ENCODE measurements around the gene HCN4. TPM values are rescaled to one million over a fixed set of nuclear protein-coding genes. Genes with fewer than 3 reads are reported as not detected.
A peak's percentile ranks its signal among the peaks of the same experiment; 100 is the strongest.

HCN4 gene
- total RNA-seq, 1 experiment from 2014 or later = 0.29 TPM

DNA sequence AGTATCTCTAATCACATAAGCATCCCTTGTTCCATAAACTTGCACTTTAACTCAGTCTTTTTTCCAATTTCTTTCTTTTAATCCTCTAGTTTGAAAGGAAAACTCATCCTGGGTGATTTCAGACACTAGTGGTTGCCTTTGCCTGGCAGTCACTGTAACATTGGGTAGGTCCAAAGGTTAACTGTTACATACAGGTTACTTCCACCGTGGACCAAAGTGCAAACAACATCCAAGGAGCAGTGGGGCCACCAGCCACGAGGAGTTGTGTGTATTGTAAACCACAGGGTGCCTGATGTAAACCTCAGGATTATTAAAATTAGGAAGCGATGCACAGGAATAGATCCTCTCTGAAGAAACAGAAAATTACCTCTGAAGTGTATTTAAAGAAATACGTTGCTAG lies 75.0 kb downstream of the HCN4 start:
- Mint-ChIP-seq H3K4me1 (ENCODE audit: low read depth, unreplicated experiment) (no peaks in the 10 kb centered on the region), H3K9me3 (ENCODE audit: unreplicated experiment) (no peaks in the 10 kb centered on the region), H3K27me3 (ENCODE audit: insufficient read depth, unreplicated experiment) (no peaks in the 10 kb centered on the region), H3K4me3 (ENCODE audit: unreplicated experiment) (no peak overlapping the region), H3K27ac (ENCODE audit: unreplicated experiment) (no peak overlapping the region), H3K36me3 (ENCODE audit: insufficient read depth, unreplicated experiment) (no peaks in the 10 kb centered on the region)
- intact Hi-C loops (cut with micrococcal nuclease; ENCODE audit: unreplicated experiment) = no loop called here
- DNase-seq = peak in 1 of 2 experiments; percentile 6
- no TSS peak for BruUV-seq (replicated peaks)
- TF ChIP-seq, protein P1, sequence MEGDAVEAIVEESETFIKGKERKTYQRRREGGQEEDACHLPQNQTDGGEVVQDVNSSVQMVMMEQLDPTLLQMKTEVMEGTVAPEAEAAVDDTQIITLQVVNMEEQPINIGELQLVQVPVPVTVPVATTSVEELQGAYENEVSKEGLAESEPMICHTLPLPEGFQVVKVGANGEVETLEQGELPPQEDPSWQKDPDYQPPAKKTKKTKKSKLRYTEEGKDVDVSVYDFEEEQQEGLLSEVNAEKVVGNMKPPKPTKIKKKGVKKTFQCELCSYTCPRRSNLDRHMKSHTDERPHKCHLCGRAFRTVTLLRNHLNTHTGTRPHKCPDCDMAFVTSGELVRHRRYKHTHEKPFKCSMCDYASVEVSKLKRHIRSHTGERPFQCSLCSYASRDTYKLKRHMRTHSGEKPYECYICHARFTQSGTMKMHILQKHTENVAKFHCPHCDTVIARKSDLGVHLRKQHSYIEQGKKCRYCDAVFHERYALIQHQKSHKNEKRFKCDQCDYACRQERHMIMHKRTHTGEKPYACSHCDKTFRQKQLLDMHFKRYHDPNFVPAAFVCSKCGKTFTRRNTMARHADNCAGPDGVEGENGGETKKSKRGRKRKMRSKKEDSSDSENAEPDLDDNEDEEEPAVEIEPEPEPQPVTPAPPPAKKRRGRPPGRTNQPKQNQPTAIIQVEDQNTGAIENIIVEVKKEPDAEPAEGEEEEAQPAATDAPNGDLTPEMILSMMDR (IDR thresholded peaks at IDR 0.05; ENCODE audit: insufficient read depth in 1 of 2, low read depth in 1 of 2, low read length in 1 of 2, severe bottlenecking in 1 of 2, unreplicated experiment in 1 of 2) = no peak
- Histone ChIP-seq H3K4me3 (ENCODE audit: low read depth, low read length) (no peak overlapping the region), H3K4me1 (no peaks in the 10 kb centered on the region), H3K36me3 (ENCODE audit: control insufficient read depth, insufficient read depth, low read length) (no peaks in the 10 kb centered on the region), H3K9me3 (no peaks in the 10 kb centered on the region), H3K27me3 (replicated peaks; ENCODE audit: control insufficient read depth, insufficient read depth, low read length) (no peaks in the 10 kb centered on the region)
- ChIA-PET POLR2A (no interaction called here), CTCF (interaction anchor here (0.6 kb wide), 1 partner anchor 108 kb away, joined by 3 read pairs; no protein-coding TSS in a partner anchor)

DNA sequence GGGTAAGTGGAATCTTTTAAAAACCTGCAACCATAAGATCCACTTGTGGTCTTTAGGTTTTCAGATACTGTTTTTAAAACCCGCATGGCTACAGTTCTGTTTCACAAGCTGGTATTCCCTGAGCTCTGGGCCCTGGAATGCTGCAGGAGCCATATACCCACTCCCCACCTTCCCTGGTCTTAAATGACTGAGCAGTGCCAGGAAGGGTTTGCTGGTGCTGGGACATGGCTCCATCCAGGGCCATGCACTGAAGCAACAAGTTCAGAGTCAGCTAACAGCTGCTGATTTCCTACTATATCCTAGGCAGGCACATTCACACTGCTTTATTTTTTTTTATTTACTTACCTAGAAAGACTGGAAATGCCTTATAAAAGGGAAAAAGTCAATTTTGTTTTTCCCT lies 77.3 kb downstream of the HCN4 start:
- Mint-ChIP-seq H3K9me3 (ENCODE audit: unreplicated experiment) (no peaks in the 10 kb centered on the region), H3K27me3 (ENCODE audit: insufficient read depth, unreplicated experiment) (no peaks in the 10 kb centered on the region), H3K36me3 (ENCODE audit: insufficient read depth, unreplicated experiment) (no peaks in the 10 kb centered on the region), H3K27ac (ENCODE audit: unreplicated experiment) (no peak overlapping the region), H3K4me1 (ENCODE audit: low read depth, unreplicated experiment) (no peaks in the 10 kb centered on the region), H3K4me3 (ENCODE audit: unreplicated experiment) (no peak overlapping the region)
- intact Hi-C loops (cut with micrococcal nuclease; ENCODE audit: unreplicated experiment) = no loop called here
- H3K27me3 ChIP-seq (replicated peaks; ENCODE audit: control insufficient read depth, insufficient read depth, low read length) = no peaks in the 10 kb centered on the region
- DNase-seq = no peak
- no peaks in the 10 kb centered on the region for H3K4me1 ChIP-seq
- CTCF ChIA-PET = no interaction called here
- H3K36me3 ChIP-seq (ENCODE audit: control insufficient read depth, insufficient read depth, low read length) = no peaks in the 10 kb centered on the region
- TF ChIP-seq, protein P1 (IDR thresholded peaks at IDR 0.05; ENCODE audit: insufficient read depth in 1 of 2, low read depth in 1 of 2, low read length in 1 of 2, severe bottlenecking in 1 of 2, unreplicated experiment in 1 of 2) = no peak
- POLR2A ChIA-PET = no interaction called here
- no peaks in the 10 kb centered on the region for H3K9me3 ChIP-seq
- no peak overlapping the region for H3K4me3 ChIP-seq (ENCODE audit: low read depth, low read length)
- no TSS peak for BruUV-seq (replicated peaks)

DNA sequence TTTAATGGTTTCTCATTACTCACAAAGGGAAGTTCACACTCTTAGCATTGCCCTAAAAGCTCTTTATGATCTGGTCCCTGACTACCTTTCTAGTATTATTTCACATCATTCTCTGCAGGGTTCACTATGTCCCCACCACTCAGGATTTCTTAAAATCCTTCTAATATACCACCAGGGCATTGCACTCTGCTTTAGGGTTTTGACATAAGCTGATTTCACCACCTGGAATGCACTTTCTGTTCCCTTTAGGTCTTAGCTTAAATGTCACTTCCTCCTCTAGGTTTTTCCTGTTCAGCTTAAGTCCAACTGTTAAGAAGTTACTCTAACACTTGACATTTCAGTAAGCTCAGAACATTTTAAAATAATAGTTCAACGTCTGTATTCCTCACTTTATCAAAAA lies 81.7 kb downstream of the HCN4 start:
- H3K36me3 Mint-ChIP-seq (ENCODE audit: insufficient read depth, unreplicated experiment) = no peaks in the 10 kb centered on the region
- H3K4me1 ChIP-seq = no peaks in the 10 kb centered on the region
- no peaks in the 10 kb centered on the region for H3K9me3 ChIP-seq
- no peaks in the 10 kb centered on the region for H3K9me3 Mint-ChIP-seq (ENCODE audit: unreplicated experiment)
- TF ChIP-seq, protein P1 (IDR thresholded peaks at IDR 0.05; ENCODE audit: insufficient read depth in 1 of 2, low read depth in 1 of 2, low read length in 1 of 2, severe bottlenecking in 1 of 2, unreplicated experiment in 1 of 2) = no peak
- no peaks in the 10 kb centered on the region for H3K36me3 ChIP-seq (ENCODE audit: control insufficient read depth, insufficient read depth, low read length)
- no peaks in the 10 kb centered on the region for H3K27me3 Mint-ChIP-seq (ENCODE audit: insufficient read depth, unreplicated experiment)
- DNase-seq = no peak
- ChIA-PET CTCF (interaction anchor here (1.8 kb wide), 1 partner anchor 21 kb away, joined by 5 read pairs; no protein-coding TSS in a partner anchor), POLR2A (no interaction called here)
- no peak overlapping the region for H3K27ac Mint-ChIP-seq (ENCODE audit: unreplicated experiment)
- no peaks in the 10 kb centered on the region for H3K27me3 ChIP-seq (replicated peaks; ENCODE audit: control insufficient read depth, insufficient read depth, low read length)
- intact Hi-C loops (cut with micrococcal nuclease; ENCODE audit: unreplicated experiment) = no loop called here
- BruUV-seq (replicated peaks) = no TSS peak
- H3K4me3 Mint-ChIP-seq (ENCODE audit: unreplicated experiment) = no peak overlapping the region
- H3K4me3 ChIP-seq (ENCODE audit: low read depth, low read length) = no peak overlapping the region
- no peaks in the 10 kb centered on the region for H3K4me1 Mint-ChIP-seq (ENCODE audit: low read depth, unreplicated experiment)
